ENCODE data around the gene ESCO1.
"Not testable (repeated sequence)": the region's sequence is repeated elsewhere in the genome, so short reads cannot be mapped to it uniquely, and the experiment has no call there.

Gene ESCO1

DNA sequence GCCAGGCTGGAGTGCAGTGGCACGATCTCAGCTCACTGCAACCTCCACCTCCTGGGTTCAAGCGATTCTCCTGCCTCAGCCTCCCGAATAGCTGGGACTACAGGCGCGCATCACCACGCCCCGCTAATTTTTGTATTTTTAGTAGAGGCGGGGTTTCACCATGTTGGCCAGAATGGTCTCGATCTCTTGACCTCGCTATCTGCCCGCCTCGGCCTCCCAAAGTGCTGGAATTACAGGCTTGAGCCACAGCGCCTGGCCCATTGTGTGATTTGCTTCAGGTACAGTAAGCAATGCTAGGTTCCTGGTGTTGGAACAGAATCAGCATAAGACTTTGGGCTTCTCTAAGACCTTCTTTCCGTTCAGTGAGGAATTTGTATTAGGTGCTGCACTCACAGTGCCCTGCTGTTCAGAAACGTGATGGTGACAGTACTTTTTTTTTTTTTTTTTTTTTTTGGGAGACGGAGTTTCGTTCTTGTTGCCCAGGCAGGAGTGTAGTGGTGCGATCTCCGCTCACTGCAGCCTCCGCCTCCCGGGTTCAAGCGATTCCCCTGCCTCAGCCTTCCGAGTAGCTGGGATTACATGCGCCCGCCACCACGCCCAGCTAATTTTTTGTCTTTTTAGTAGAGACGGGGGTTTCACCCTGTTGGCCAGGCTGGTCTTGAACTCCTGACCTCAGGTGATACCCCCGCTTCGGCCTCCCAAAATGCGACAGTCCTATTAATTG, 11.1 kb upstream of the ESCO1 start:
- peaks cover 10% of the 10 kb centered on the region for H3K4me1 ChIP-seq (ENCODE audit: control insufficient read depth, insufficient read depth, low read length)
- not testable (repeated sequence) for H3K27me3 ChIP-seq (ENCODE audit: control insufficient read depth in 1 of 2, insufficient read depth in 2 of 2, low read length in 2 of 2); H3K9me3 ChIP-seq (ENCODE audit: control insufficient read depth in 2 of 2, low read length in 2 of 2); H3K36me3 ChIP-seq (ENCODE audit: control insufficient read depth in 2 of 2, insufficient read depth in 2 of 2, low read length in 2 of 2)
- peak overlapping the region; percentile 47 to 85 for H3K9ac ChIP-seq (ENCODE audit: low read length in 2 of 2)
- H3K27ac ChIP-seq (ENCODE audit: low read length), result peak overlapping the region; percentile 67
- H3K4me3 ChIP-seq (ENCODE audit: low read length in 2 of 2), result peak overlapping the region; percentile 81 to 88

DNA sequence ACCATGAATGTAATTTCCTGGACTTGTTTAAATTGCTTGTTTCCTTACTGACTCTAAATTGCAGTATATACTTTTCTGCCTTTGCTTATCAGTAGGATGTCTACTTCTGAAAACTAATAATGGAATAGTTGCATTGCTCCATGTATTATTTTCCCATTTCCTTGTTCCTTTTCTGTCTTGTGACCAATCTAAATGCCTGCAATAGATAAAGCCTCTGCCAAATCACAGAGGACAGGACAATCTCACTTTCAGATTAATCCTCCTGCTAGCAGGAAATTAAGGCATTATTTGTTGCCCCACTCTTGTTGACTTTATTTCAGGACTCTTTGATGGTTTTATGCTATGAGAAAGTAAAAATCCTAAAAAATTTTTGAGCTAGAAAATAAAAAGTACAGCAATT, 4.7 kb upstream of the ESCO1 start:
- no peak overlapping the region for H3K27ac ChIP-seq (ENCODE audit: low read length)
- no peaks in the 10 kb centered on the region for H3K4me1 ChIP-seq (ENCODE audit: control insufficient read depth, insufficient read depth, low read length)
- no peak overlapping the region for H3K9ac ChIP-seq (ENCODE audit: low read length in 2 of 2)
- H3K36me3 ChIP-seq (ENCODE audit: control insufficient read depth in 2 of 2, insufficient read depth in 2 of 2, low read length in 2 of 2), result no peaks in the 10 kb centered on the region
- no peaks in the 10 kb centered on the region for H3K9me3 ChIP-seq (ENCODE audit: control insufficient read depth in 2 of 2, low read length in 2 of 2)
- H3K27me3 ChIP-seq (ENCODE audit: control insufficient read depth in 1 of 2, insufficient read depth in 2 of 2, low read length in 2 of 2), result no peaks in the 10 kb centered on the region
- H3K4me3 ChIP-seq (ENCODE audit: low read length in 2 of 2), result no peak overlapping the region

DNA sequence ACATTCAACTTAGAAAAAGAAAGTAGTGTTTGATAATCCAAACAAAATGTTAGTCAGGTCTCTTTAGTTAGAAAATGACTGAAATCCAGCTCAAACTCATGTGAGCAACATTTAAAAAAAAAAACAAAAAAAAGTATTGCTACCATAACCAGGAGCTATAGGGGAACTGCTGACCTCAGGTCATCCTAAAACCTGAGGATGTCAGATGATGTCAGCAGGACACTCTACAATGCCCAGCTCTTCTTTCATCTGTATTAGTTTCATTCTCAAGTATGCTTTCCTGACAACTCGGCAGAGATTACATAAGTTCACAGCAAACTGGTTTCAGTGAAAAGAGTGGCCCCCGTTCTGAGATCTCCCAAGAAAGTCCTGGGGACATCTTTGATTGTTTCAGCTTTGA, 4.2 kb upstream of the ESCO1 start:
- no peak overlapping the region for H3K27ac ChIP-seq (ENCODE audit: low read length)
- H3K9ac ChIP-seq (ENCODE audit: low read length in 2 of 2), result no peak overlapping the region
- H3K4me1 ChIP-seq (ENCODE audit: control insufficient read depth, insufficient read depth, low read length), result no peaks in the 10 kb centered on the region
- no peaks in the 10 kb centered on the region for H3K36me3 ChIP-seq (ENCODE audit: control insufficient read depth in 2 of 2, insufficient read depth in 2 of 2, low read length in 2 of 2)
- no peak overlapping the region for H3K4me3 ChIP-seq (ENCODE audit: low read length in 2 of 2)
- no peaks in the 10 kb centered on the region for H3K9me3 ChIP-seq (ENCODE audit: control insufficient read depth in 2 of 2, low read length in 2 of 2)
- H3K27me3 ChIP-seq (ENCODE audit: control insufficient read depth in 1 of 2, insufficient read depth in 2 of 2, low read length in 2 of 2), result no peaks in the 10 kb centered on the region

DNA sequence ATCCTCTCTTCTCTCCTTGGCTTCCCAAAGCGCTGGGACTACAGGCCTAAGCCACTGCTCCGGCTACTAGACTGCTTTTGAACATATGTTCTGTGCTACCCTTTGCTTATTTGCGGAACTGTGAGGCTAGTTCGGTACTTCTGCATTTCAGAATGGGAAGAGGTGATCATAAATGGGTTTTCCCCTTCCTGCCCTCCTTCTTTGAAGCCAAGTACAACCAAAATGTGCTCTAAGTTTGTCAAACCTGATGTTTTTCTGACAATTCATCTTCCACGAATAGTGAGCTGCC, 1.7 kb upstream of the ESCO1 start:
- Histone ChIP-seq H3K4me3 (ENCODE audit: low read length in 2 of 2) (no peak overlapping the region), H3K9ac (ENCODE audit: low read length in 2 of 2) (no peak overlapping the region), H3K27ac (ENCODE audit: low read length) (no peak overlapping the region), H3K27me3 (ENCODE audit: control insufficient read depth in 1 of 2, insufficient read depth in 2 of 2, low read length in 2 of 2) (no peaks in the 10 kb centered on the region), H3K4me1 (ENCODE audit: control insufficient read depth, insufficient read depth, low read length) (peaks cover 4% of the 10 kb centered on the region), H3K36me3 (ENCODE audit: control insufficient read depth in 2 of 2, insufficient read depth in 2 of 2, low read length in 2 of 2) (no peaks in the 10 kb centered on the region), H3K9me3 (ENCODE audit: control insufficient read depth in 2 of 2, low read length in 2 of 2) (no peaks in the 10 kb centered on the region)

DNA sequence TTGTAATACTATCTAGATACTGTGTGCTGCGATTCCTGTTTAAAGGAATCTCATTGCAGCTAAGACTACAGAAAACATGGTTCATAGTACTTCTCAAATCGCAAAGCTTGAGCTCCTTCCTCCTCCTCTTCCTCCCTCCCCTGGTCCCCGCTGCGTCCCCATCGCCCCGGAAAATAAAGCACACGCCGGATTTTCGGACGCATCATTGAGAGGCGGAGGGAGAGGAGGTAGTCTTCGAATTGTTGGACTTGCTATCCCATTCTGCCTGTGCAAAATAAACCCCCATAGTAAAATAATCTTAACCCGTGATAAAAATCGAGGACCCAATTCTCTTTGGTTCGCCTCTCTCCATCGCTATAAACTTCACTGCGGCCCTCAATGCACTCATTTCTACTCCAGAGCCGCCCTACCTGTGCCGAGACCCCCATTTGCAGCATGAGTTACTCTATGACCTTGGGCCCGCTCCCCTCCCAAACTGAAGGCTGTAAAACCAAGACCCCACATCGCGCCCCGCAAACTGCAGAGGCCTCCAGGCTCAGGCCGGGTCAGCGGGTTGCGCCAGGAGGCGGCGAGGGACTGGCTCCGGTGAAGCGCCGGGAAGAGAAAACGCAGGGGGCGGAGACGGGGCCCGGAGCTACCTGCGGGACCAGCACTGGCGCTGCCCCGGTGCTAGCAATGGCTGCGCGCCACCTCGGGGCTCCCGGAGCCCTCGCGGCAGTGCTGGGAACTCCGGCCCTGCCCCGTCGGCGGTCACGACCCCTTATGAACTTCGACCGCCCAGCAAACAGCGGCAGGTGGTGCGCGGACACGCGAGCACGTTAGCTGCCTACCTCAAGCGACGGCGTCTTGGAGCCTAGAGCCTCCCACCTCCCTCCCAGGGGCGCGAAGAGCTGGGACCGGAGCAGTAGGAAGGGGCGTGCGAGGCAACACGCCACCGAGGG, 649 bp downstream of the ESCO1 start:
- Histone ChIP-seq H3K27me3 (ENCODE audit: control insufficient read depth in 1 of 2, insufficient read depth in 2 of 2, low read length in 2 of 2) (no peaks in the 10 kb centered on the region), H3K4me1 (ENCODE audit: control insufficient read depth, insufficient read depth, low read length) (peaks cover 4% of the 10 kb centered on the region), H3K9me3 (ENCODE audit: control insufficient read depth in 2 of 2, low read length in 2 of 2) (no peaks in the 10 kb centered on the region), H3K36me3 (ENCODE audit: control insufficient read depth in 2 of 2, insufficient read depth in 2 of 2, low read length in 2 of 2) (no peaks in the 10 kb centered on the region), H3K4me3 (ENCODE audit: low read length in 2 of 2) (peak overlapping the region; percentile 99), H3K27ac (ENCODE audit: low read length) (peak overlapping the region; percentile 94), H3K9ac (ENCODE audit: low read length in 2 of 2) (peak overlapping the region; percentile 96 to 99)

DNA sequence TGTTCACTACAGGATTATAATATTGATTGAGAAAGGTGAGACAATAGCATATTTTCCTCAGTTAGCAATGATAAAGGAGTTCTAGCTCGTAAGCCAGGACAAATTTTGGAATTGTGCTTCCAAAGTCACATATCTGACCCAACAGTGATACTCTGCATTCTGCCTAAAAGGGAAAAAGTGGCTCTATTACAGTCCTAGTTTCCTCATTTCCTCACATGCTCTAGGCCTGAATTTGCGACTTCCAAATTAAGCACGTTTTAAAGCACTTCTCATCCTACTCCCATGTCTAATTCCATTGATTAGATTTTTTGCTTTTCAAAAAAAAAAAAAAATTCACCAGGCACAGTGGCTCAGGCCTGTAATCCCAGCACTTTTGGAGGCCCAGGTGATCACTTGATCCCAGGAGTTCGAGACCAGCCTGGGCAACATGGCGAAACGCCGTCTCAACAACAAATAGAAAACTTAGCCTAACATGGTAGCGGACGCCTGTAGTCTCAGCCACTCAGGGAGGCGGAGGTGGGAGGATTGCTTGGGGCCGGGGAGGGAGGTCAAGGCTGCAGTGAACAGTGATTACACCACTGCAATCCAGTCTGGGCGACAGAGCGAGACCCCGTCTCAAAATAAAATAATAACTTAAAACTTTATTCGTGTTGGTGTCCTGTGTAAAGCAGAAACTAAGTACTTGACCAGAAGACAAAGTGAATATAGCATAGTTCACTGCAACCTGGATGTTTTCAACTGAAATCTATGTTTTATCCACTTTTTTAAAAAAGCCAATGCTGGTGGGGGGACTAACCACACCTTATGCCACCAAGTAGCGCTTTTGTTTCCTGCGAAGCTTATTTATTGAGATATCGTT, 1.5 kb downstream of the ESCO1 start:
- H3K9ac ChIP-seq (ENCODE audit: low read length in 2 of 2), result peak overlapping the region; percentile 96 to 99
- peaks cover 4% of the 10 kb centered on the region for H3K4me1 ChIP-seq (ENCODE audit: control insufficient read depth, insufficient read depth, low read length)
- peak overlapping the region; percentile 99 for H3K4me3 ChIP-seq (ENCODE audit: low read length in 2 of 2)
- no peaks in the 10 kb centered on the region for H3K9me3 ChIP-seq (ENCODE audit: control insufficient read depth in 2 of 2, low read length in 2 of 2)
- no peaks in the 10 kb centered on the region for H3K36me3 ChIP-seq (ENCODE audit: control insufficient read depth in 2 of 2, insufficient read depth in 2 of 2, low read length in 2 of 2)
- no peaks in the 10 kb centered on the region for H3K27me3 ChIP-seq (ENCODE audit: control insufficient read depth in 1 of 2, insufficient read depth in 2 of 2, low read length in 2 of 2)
- peak overlapping the region; percentile 94 for H3K27ac ChIP-seq (ENCODE audit: low read length)

DNA sequence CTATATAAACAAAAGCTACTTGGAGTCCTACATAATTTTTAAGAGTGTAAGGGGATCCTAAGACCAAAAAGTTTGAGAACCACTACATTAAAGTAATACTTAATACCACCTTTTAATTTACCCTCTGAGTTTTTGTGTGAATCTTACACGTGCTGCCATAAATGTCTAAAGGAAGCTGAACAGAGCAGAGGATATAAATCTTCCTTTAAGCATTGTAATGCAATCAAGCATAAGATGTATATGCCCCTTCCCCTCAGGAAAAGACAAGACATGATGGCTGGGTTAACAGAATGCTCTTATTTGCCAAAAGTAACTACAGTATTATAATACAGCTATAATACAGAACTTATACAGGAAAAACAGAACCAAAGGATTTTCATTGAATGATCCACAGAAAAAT, 2.9 kb downstream of the ESCO1 start:
- peaks cover 4% of the 10 kb centered on the region for H3K4me1 ChIP-seq (ENCODE audit: control insufficient read depth, insufficient read depth, low read length)
- no peak overlapping the region for H3K9ac ChIP-seq (ENCODE audit: low read length in 2 of 2)
- H3K4me3 ChIP-seq (ENCODE audit: low read length in 2 of 2), result no peak overlapping the region
- H3K36me3 ChIP-seq (ENCODE audit: control insufficient read depth in 2 of 2, insufficient read depth in 2 of 2, low read length in 2 of 2), result no peaks in the 10 kb centered on the region
- H3K27ac ChIP-seq (ENCODE audit: low read length), result no peak overlapping the region
- no peaks in the 10 kb centered on the region for H3K27me3 ChIP-seq (ENCODE audit: control insufficient read depth in 1 of 2, insufficient read depth in 2 of 2, low read length in 2 of 2)
- H3K9me3 ChIP-seq (ENCODE audit: control insufficient read depth in 2 of 2, low read length in 2 of 2), result no peaks in the 10 kb centered on the region

DNA sequence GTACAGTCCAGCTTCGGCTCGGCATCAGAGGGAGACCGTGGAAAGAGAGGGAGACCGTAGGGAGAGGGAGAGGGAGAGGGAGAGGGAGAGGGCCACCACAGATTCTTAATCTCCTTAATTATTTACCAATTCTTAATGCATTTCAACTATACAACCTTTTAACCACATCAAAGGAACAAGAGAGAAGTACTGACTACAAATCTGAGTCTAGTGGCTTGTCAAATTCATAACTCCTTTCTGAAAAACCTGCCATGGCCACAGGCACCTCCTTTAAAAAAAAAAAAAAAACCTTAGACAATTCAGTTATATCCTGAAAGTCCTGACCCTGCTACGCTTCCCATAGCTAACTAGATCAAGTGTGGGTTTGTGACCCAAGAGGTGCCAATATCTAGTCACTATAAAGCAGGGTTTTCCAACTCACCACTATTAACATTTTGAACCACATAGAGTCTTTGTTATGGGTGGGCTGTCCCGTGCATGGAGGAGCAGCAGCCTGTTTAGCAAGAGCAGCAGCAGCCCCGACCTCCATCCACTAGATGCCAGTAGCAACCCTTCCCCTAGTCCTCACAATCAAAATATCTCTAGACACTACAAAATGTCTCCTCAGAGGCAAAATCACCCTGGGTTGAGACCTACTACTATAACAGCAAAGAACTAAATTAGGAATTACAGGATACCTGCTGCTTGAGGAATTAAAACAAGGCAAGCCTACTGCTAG, 6.8 kb downstream of the ESCO1 start:
- Histone ChIP-seq H3K9ac (ENCODE audit: low read length in 2 of 2) (no peak overlapping the region), H3K36me3 (ENCODE audit: control insufficient read depth in 2 of 2, insufficient read depth in 2 of 2, low read length in 2 of 2) (no peaks in the 10 kb centered on the region), H3K9me3 (ENCODE audit: control insufficient read depth in 2 of 2, low read length in 2 of 2) (no peaks in the 10 kb centered on the region), H3K4me1 (ENCODE audit: control insufficient read depth, insufficient read depth, low read length) (no peaks in the 10 kb centered on the region), H3K27ac (ENCODE audit: low read length) (no peak overlapping the region), H3K4me3 (ENCODE audit: low read length in 2 of 2) (no peak overlapping the region), H3K27me3 (ENCODE audit: control insufficient read depth in 1 of 2, insufficient read depth in 2 of 2, low read length in 2 of 2) (no peaks in the 10 kb centered on the region)

DNA sequence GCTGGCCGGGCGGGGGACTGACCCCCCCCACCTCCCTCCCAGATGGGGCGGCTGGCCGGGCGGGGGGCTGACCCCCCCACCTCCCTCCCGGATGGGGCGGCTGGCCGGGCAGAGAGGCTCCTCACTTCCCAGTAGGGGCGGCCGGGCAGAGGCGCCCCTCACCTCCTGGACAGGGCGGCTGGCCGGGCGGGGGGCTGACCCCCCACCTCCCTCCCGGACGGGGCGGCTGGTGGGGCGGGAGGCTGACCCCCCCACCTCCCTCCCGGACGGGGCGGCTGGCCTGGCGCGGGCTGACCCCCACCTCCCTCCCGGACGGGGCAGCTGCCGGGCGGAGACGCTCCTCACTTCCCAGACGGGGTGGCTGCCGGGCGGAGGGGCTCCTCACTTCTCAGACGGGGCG, 8.1 kb downstream of the ESCO1 start:
- H3K36me3 ChIP-seq (ENCODE audit: control insufficient read depth in 2 of 2, insufficient read depth in 2 of 2, low read length in 2 of 2); H3K27ac ChIP-seq (ENCODE audit: low read length); H3K9me3 ChIP-seq (ENCODE audit: control insufficient read depth in 2 of 2, low read length in 2 of 2); H3K9ac ChIP-seq (ENCODE audit: low read length in 2 of 2); H3K4me3 ChIP-seq (ENCODE audit: low read length in 2 of 2); H3K4me1 ChIP-seq (ENCODE audit: control insufficient read depth, insufficient read depth, low read length); H3K27me3 ChIP-seq (ENCODE audit: control insufficient read depth in 1 of 2, insufficient read depth in 2 of 2, low read length in 2 of 2): not testable (repeated sequence)

DNA sequence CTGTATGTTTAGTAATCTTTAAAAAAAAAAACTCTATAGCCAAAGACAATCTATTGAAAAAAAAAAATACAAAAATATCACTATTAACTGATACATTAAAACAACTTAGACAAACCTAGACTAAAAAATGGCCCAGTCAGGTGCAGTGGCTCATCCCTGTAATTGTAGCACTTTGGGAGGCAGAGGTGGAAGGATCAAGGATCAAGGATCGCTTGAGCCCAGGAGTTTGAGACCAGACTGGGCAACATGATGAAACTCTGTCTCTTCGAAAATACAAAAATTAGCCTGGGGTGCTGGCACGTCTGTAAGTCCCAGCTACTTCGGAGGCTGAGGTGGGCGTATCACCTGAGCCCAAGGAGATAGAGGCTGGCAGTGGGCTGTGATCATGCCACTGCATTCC, 16.1 kb downstream of the ESCO1 start:
- no peaks in the 10 kb centered on the region for H3K36me3 ChIP-seq (ENCODE audit: control insufficient read depth in 2 of 2, insufficient read depth in 2 of 2, low read length in 2 of 2)
- no peaks in the 10 kb centered on the region for H3K9me3 ChIP-seq (ENCODE audit: control insufficient read depth in 2 of 2, low read length in 2 of 2)
- no peak overlapping the region for H3K4me3 ChIP-seq (ENCODE audit: low read length in 2 of 2)
- no peak overlapping the region for H3K9ac ChIP-seq (ENCODE audit: low read length in 2 of 2)
- H3K4me1 ChIP-seq (ENCODE audit: control insufficient read depth, insufficient read depth, low read length), result no peaks in the 10 kb centered on the region
- H3K27ac ChIP-seq (ENCODE audit: low read length), result no peak overlapping the region
- H3K27me3 ChIP-seq (ENCODE audit: control insufficient read depth in 1 of 2, insufficient read depth in 2 of 2, low read length in 2 of 2), result no peaks in the 10 kb centered on the region

Measured in stomach smooth muscle (tissue), 2 donors.